ENCODE data around the gene ADAP2.
"Not testable (repeated sequence)": the region's sequence is repeated elsewhere in the genome, so short reads cannot be mapped to it uniquely, and the experiment has no call there.

Gene ADAP2

DNA sequence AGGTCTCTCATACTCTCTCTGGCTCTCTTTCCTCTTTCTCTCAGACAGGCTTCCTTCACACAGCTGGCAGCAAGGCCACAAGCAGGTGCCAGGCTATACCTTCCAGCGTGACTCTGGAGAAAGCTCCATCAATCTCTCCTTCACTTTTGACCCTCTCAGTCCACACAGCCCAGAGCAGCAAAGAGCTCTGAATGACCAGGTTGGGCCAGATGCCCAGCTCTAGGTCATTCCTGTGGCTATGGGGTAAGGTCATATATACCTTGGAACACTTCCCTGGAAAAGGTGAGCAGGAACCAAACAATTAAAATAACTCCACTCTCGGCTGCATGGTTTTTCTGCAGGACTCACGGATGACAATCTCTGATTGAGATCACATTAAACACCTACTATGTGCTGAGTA is 8.8 kb downstream of the ADAP2 start:
- DNase-seq, result no peak

DNA sequence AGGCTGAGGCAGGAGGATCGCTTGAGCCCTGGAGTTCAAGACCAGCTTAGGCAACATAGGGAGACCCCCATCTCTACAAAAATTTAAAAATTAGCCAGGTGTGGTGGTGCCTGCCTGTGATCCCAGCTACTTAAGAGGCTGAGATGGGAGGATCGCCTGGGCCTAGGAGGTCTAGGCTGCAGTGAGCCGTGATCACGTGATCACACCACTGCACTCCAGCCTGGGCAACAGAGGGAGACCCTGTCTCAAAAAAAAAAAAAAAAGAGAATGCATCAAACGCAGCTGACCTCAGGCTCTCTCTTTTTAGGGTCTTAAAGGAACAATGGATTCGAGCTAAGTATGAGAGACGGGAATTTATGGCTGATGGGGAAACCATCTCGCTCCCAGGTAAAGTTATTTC is 9.8 kb downstream of the ADAP2 start:
- DNase-seq, result not testable (repeated sequence)

DNA sequence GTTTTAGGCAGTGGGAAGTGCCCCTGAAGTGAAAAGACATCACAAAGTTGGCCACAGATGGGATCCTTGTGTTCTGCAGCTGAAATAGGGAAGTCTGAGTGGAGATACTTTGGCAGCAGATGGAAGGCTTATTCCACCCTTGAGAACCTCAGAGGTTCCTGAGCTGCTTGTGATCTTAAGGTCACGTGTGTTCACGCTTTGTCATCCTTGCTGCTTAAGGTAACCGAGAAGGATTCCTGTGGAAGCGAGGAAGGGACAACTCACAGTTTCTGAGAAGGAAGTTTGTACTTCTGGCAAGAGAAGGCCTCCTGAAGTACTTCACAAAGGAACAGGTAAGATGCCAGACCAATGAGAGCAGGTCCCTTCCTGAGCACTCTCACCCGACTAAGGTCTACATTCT is 12.2 kb downstream of the ADAP2 start:
- DNase-seq, result no peak

DNA sequence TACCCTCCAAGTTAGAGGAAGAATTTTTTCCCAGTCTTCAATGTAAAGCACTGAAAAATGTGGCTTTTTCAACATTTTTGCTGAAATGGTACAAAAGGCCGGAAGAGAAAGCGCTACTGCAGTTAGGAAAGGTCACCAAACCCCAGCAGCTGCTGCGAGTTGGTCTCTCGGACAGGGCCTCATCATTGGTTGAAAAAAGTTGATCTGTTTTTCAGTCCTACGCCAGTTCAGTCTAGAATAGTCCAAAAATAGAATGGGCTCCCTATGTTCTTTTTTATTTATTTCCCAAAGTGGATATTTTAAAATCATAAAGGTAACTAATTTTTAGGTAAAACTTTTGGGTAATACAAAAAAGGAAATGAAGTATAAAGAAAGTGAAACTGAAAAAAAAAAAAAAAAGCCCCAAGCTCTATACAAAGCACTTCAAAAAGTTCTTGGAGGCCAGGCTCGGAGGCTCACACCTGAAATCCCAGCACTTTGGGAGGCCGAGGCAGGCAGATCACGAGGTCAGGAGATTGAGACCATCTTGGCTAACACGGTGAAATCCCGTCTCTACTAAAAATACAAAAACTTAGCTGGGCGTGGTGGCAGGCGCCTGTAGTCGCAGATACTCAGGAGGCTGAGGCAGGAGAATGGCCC is 17.4 kb downstream of the ADAP2 start:
- no peak for DNase-seq

DNA sequence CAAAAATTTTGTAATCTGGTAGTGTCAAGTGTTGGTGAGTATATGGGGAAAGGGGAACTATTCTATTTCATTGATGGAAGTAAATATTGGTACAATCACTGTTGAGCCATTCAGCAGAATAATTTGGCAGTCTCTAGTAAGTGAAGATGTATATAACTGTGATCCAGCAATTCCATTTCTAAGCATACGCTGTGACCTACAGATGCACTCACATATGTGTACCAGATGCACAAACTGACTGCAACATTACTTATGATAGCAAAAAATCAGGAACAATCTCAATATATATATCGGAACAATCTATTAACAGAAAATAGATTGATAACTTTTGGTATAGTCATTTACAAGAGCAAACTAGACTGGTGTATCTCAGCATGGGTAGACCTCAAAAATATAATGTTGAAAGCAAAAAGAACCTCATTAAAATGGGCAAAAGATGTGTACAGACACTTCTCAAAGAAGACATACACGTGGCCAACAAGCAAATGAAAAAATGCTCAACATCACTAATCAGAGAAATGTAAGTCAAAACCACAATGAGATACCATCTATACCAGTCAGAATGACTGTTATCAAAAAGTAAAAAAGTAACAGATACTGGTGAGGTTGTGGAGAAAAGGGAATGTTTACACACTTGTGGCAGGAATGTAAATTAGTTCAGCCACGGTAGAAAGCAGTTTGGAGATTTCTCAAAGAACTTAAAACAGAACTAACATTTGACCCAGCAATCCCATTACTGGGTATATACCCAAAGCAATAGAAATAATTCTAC is 20.7 kb downstream of the ADAP2 start:
- peak; percentile 27 for DNase-seq

DNA sequence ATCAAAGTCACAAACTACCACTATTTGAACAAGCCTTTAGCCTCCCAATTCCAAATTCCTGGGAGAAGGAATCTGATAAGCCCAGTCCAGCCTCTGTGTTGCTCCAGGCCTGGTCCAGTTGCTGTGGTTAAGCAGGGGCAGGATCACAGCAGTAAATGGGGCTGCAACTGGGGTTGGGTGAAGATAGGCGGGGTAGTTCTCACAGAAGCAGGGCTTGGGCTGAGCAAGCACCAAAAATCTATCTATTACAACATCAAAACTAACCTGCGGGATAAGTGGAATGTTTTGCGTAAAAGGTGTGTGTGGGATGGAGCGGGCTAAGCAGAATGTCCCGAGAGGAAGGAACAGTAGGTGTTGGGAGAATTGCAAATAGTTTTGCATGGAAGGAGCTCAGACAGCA is 26.1 kb downstream of the ADAP2 start:
- no peak for DNase-seq

DNA sequence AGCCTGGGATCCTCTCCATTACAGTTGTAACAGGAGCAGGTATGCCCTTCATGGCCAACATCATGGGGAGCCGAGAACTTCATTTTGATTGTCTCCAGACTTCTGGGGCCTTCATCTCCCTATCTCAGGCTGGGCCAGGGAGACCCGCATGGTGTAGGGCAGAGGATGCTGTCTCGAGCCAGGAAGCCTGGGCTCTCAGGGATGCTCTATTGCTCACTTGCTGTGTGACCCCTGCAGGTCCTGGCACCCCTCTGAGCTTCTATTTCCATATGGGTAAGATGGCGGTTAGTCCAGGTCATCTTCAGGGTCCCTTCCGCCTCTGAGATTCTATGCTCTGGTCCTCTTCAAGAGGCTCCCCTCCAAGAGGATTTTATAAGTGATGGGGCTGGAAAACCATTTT is 28.4 kb downstream of the ADAP2 start:
- DNase-seq, result no peak

DNA sequence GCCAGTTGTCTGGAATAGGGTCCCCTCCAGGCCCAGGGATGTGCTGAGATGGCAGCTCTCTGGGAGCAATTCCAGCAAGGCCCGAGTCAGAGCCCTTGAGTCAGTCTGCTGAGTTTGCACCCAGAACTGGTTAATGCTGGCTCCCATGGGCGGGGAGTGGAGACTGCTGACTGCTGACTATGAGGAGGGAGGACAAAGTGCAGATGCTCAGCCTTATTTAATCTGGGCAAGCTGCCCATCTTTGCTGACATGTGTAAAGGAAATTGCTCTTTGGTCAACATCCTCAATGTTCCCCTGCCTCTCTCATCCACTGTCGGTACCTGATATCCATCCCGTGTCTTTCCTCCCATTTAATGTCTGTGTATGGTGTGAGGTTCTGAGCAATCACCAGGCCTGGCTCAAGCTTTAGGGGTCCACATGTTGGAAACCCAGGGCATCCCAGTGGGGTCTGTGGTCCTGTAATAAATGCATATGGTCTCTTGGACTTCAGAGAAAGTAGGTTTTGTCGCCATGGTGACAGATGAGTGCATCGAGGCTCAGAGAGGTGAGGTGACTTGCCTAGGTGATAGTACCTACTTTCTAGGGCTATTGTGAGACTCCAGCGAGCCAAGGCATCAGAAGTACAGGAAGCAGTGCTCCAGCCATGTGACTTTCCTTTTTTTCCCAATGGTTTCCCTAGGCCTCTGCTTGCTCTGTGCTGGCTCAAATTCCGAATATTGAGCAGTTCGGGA is 29.1 kb downstream of the ADAP2 start:
- DNase-seq, result peak; percentile 70

DNA sequence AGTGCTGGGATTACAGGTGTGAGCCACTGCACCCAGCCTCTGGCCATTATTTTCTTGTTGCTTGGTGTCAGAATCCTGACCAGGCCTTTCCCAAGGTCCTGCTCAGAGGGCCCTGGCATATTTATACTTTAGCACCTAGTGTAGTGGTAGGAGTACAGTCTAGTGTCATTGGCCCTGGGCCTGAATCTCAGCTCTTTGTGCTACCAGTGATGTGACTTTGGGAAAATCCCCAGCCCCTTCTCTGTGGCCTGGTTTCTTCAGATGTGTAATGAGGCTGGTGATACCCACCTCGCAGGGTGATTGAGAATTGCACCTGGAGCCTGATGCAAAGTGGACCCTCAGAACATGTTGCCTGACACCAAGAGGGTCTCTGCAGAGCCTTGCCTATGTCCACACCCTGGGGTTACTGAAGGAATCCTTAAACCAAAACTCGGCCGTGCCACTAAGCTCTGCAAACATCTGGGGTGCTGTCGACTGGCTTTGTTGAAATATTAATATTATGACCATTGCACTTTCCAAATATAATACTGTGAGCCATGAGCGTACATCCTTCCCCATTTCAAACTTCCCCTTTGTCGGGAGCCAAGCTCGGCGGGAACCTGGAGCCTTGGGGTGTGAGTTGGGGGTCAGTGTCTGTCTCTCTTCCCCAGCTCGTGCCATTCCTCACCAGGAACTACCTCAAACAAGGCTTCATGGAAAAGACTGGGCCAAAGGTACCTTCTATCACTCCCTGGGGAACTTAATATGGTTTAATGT is 31.1 kb downstream of the ADAP2 start:
- DNase-seq, result no peak

DNA sequence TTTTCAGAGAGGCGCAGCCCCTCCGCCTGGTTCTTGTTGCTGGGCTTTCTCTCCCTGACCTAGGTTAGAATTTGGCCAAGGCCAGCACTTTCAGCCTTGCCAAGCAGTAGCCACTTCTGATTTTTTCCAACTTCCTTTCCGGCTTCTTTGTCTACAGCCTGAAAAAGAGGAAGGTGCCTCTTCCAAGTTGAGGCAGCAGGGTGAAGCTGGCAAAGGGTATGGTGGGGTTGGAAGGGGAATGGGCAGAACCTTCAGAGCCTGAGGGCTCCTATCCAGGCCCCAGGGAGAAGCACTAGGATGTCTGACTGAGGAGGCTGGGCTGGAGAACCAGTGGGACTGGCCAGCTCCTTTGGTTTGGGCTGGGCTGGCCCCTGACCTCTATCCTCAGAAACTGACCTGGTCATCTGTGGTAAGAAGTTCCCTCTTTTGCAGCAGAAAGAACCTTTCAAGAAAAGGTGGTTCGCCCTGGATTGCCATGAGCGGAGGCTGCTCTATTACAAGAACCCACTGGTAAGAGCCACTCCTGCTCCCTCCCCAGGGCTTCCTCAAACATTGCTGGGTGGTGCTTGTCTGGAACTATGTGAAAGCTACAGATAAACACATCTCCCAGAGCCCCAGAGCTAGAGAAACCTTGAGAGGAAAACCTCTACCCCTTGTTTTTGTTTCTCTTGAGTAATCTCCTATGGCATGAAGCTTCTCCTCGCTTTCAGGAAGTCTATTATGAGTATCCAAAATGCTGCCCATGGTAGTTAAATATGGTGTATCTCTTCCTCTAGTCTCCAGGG is 32.5 kb downstream of the ADAP2 start:
- peak; percentile 54 for DNase-seq

DNA sequence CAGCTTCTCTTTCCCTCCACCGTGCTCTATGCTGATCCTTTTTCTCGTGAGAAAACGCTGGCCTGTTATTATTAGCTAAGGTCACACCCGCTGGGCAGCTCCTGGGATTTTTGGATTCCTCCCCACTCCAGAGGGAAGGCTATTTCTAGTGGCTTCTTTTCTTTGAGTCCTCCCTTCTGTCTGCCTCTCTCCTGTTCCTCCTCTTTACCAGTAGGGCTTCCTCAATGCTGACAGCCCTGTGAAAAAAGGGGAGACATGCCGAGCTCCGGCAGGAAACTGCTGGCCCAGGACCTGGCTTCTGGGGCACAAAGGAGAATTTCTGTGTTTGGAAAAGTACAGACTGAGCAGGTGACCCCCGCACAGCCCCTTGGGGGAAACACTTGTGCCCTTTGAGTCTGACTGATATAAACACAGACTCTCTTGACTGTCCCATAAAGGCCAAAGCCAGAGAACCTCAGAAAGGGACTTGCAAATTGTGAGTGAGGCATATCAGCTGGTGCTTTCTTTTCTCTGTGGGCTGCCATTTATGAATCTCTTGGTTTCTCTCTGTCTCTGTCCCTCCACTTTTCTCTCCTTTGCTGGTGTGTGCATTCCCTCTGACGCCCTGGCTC is 35.1 kb downstream of the ADAP2 start:
- peak; percentile 30 for DNase-seq

DNA sequence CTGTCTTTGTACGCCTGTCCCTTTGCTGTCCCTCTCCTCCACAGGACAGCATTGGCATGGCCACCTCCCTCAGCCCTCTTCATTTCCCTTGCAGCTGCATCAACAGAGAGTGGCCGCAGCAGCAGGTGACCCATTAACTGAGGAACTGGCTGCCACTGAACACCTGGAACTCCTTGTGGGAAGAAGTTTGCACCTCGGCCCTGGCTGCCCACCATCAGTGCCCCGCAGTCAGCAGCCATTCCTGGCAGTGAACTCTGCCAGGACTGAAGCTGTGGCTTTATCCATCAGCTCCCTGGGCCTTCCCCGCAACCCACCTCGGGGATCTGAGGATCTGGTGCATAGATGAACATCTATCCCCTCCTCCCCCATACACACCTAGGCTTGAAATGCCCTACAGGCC is 36.0 kb downstream of the ADAP2 start:
- DNase-seq, result no peak

DNA sequence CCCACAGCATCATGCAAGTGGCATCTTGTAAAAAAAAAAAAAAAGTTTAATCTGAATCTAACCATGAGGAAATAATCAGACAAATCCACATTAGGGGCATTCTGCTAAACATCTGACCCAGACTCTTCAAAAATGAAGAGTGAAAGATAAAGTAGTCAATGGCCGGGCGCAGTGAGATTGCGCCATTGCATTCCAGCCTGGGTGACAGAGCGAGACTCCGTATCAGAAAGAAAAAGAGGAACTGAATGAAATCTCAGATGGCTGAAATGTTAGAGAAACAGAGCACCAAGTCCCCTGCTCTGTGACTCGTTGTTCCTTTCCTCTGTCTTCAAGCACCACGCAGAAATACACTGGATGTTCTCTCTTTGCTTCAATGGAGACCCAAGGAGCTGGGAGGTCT is 36.4 kb downstream of the ADAP2 start:
- DNase-seq, result no peak

DNA sequence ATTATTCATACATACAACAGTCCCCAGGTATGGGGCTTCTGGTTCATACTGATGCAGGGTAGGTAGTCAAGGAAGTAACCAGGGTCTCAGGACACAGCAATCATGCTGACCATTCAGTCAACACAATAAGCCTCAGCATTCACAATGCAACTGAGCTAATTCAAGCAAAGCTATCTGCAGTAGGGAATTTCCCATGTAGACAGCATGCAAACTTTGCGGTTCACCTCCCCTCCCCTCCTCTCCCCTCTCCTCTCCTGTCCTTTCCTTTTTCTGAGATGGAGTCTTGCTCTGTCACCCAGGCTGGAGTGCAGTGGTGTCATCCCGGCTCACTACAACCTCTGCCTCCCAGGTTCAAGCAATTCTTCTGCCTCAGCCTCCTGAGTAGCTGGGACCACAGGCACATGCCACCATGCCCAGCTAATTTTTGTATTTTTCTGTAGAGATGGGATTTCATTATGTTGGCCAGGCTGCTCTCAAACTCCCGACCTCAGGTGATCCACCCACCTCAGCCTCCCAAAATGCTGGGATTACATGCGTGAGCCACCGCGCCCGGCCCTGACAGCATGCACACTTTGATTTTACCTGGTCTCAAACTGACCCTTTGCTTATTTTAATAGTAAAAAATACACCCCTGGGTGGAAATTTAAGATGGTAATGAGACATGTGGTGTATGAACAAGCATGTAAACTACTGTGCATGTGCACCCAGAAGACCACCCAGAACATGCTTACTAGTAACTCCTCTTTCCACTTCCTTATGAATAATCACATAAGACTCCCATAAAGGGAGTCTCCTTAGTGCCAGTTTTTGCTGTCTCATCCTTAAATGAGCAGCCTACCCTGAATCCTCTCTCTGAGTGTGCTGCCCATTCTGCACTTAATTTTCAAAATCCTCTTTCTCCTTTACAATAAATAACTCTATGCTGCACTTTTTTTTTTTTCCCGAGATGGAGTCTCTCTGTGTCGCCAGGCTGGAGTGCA is 39.8 kb downstream of the ADAP2 start:
- peak; percentile 51 for DNase-seq

DNA sequence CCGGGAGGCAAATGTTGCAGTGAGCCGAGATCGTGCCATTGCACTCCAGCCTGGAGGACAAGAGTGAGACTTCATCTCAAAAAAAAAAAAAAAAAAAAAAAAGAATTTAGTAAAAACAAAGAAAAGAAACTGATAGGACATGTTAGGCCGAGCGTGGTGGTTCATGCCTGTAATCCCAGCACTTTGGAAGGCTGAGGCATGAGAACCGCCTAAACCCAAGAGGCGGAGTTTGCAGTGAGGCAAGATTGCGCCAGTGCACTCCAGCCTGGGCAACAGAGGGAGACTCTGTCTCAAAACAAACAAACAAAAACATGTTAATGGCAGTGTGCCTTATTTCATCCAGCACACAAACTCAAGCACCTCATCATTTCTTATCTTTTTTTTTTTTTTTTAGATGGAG is 42.6 kb downstream of the ADAP2 start:
- not testable (repeated sequence) for DNase-seq

DNA sequence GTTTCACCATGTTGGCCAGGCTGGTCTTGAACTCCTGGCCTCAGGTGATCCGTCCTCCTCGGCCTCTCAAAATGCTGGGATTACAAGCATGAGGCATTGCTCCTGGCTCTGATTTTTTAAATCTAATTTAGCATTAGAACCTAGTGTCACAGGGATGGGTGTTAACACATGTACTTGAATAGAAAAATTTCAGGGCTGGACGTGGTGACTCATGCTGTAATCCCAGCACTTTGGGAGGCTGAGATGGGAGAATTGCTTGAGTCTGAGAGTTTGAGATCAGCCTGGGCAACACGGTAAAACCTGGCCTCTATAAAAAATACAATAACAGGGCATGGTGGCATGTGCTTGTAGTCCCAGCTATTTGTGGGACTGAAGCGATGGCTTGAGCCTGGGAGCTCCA is 43.1 kb downstream of the ADAP2 start:
- DNase-seq, result peak; percentile 46

DNA sequence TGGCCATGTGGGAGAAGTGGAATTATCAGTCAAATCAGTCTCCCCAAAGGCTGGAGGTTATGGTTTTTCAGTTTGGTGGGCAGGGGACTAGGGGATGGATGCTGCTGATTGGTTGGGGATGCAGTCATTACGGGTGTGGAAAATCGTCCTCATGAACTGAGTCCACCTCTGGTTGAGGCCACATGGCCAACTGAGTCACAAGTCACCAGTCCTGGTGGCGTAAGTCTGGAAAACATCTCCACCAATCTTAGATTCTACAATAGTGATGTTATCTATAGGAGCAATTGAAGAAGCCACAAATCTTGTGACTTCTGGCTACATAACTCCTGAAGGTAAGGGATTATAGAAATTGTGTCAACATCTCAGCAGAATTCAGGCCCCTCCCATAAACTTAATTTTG is 43.9 kb downstream of the ADAP2 start:
- DNase-seq, result no peak

DNA sequence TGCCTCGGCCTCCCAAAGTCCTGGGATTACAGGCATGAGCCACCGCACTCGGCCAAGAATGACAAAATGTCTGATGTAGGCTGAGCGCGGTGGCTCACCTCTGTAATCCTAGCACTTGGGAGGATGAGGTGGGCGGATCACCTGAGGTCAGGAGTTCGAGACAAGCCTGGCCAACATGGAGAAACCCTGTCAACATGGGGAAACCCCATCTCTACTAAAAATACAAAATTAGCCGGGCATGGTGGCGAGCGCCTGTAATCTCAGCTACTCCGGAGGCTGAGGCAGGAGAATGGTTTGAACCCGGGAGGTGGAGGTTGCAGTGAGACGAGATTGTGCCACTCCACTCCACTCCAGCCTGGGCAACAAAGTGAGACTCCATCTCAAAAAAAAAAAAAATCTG is 46.2 kb downstream of the ADAP2 start:
- DNase-seq, result not testable (repeated sequence)

DNA sequence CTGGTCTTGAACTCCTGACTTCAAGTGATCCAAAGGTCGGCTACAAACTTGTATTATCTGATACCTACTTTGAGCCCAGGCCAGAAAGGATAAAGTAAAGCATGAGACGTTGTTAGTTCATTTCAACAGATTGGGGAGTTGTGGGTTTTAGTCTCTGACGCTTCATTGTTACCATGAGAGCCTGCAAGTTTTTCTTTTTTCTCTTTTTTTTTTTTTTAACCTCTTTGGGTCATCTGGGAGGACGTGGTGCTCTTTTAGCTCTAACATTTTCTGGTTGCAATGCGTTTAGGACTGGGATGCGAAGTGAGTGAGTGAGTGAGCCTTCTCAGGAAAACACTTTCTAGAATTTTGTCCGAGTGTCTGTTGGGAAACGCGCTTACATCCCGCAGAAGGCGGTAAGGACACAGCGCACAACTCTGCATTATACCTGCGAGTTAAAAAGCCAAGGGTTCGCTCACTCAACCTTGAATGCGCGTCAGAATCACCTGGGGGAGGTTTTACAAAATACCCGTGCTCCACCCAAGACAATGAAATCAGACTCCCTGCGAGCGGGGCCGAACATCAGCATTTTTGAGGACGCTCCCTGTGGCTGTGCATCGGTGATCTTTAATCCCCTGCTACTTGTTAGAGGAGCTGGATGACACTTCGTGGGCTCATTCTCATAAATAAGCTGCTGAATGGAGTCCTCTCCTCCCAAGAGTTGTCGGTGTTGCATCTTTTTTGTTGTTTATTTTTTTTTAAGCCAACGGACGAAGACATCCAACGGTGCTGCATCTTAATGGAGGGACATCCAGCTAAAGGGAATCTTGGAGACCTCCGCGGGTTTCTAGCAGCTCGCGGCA is 48.5 kb downstream of the ADAP2 start:
- no peak for DNase-seq

All from fibroblast of skin of back (primary cell).